ENCODE measurements around the gene SLC35F1. TPM values are rescaled to one million over a fixed set of nuclear protein-coding genes. Genes with fewer than 3 reads are reported as not detected.

The SLC35F1 gene
- total and polyA plus RNA-seq, 8 donors: 0.18 to 4.0 (median 3.4) TPM

DNA sequence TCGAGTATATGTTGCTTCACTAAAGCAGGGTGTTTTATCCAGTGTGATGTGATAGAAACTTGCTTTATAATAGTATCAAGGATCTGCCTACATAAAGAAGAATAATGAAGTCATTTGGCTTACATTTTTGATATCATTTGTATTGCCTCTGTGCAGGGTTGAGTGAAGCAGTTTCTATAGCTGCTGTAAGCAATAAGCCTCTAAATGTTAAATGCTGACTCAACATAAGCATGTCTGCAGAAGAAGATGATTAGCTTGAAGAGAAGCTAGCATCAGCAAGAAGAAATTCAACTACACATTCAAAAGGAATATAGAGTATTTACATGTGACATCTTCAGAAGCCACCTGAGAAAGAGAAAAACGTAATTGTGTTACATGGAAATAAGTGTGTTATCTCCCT, 17.6 kb downstream of the SLC35F1 start:
- no peak overlapping the region for H3K27ac ChIP-seq
- TF ChIP-seq, protein P1, sequence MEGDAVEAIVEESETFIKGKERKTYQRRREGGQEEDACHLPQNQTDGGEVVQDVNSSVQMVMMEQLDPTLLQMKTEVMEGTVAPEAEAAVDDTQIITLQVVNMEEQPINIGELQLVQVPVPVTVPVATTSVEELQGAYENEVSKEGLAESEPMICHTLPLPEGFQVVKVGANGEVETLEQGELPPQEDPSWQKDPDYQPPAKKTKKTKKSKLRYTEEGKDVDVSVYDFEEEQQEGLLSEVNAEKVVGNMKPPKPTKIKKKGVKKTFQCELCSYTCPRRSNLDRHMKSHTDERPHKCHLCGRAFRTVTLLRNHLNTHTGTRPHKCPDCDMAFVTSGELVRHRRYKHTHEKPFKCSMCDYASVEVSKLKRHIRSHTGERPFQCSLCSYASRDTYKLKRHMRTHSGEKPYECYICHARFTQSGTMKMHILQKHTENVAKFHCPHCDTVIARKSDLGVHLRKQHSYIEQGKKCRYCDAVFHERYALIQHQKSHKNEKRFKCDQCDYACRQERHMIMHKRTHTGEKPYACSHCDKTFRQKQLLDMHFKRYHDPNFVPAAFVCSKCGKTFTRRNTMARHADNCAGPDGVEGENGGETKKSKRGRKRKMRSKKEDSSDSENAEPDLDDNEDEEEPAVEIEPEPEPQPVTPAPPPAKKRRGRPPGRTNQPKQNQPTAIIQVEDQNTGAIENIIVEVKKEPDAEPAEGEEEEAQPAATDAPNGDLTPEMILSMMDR (IDR thresholded peaks at IDR 0.05): no peak
- H3K27me3 ChIP-seq: peaks cover 6 to 18% of the 10 kb centered on the region in 2 donors
- peaks cover 0 to 15% of the 10 kb centered on the region in 2 donors for H3K9me3 ChIP-seq
- intact Hi-C loops (cut with DNase I): no loop called here
- no peaks in the 10 kb centered on the region for H3K36me3 ChIP-seq
- ATAC-seq (no peak), DNase-seq (no peak)
- peaks cover 0 to 3% of the 10 kb centered on the region in 2 donors for H3K4me1 ChIP-seq
- no peak overlapping the region for H3K4me3 ChIP-seq

DNA sequence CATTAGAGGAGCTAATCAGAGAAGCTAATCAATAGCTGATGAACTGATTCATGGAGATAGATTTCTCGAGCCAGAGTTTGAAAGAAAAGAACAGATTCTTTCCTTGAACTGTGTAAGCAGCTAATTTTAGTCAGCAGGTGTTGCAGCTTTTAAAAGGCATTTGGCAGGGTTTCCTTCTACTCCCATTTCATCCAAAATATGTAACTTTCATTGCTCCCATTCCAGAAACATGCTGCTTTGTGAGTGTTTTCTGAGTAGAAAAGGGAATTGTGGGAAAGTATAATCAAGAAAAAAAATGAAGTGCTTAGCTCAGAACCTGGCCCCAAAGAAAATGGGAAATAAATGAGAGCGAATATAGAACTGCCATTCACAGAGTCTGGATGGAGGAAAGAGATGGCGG, 20.8 kb downstream of the SLC35F1 start:
- Histone ChIP-seq H3K27me3 (no peaks in the 10 kb centered on the region), H3K4me3 (no peak overlapping the region), H3K27ac (no peak overlapping the region), H3K4me1 (no peaks in the 10 kb centered on the region), H3K36me3 (no peaks in the 10 kb centered on the region), H3K9me3 (peaks cover 0 to 19% of the 10 kb centered on the region in 2 donors)
- ATAC-seq: no peak
- TF ChIP-seq, protein P1 (IDR thresholded peaks at IDR 0.05): no peak
- intact Hi-C loops (cut with DNase I): no loop called here
- no peak for DNase-seq

DNA sequence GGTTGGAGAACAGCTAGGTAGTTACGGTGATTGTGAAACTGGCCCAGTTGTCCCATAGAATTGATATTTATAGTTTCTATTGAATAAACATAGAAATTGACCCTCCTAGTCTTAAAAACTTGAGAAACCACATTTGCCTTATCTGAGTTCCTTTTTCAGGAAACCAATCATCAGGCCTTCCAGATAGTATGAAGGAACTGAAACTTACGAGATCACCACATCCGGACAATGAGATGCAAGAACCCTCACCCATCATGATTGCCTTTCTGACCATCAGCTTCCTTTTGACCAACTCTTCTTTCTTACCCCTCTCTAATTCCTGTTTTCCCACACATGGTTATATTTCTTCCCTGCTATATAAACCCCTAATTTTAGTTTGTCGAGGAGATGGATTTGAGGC, 21.8 kb downstream of the SLC35F1 start:
- Histone ChIP-seq H3K27me3 (no peaks in the 10 kb centered on the region), H3K4me1 (no peaks in the 10 kb centered on the region), H3K4me3 (no peak overlapping the region), H3K27ac (no peak overlapping the region), H3K9me3 (peaks cover 0 to 19% of the 10 kb centered on the region in 2 donors), H3K36me3 (no peaks in the 10 kb centered on the region)
- DNase-seq: no peak
- TF ChIP-seq, protein P1 (IDR thresholded peaks at IDR 0.05): no peak
- intact Hi-C loops (cut with DNase I): no loop called here
- no peak for ATAC-seq

DNA sequence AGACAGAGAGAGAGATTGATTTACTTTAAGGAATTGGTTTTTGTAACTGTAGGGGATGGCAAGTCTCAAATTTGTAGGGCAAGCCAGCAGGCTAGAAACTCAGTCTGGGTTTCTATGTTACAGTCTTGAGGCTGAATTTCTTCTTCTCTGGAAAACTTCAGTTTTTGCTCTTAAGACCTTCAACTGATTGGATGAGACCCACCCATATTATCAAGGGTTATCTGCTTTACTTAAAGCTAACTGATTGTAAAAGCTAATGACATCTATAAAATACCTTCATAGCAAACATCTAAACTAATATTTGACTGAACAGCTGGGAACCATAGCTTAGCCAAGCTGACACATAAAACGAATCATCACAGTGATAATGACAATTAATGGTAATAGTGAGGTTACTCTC, 22.4 kb downstream of the SLC35F1 start:
- Histone ChIP-seq H3K27me3 (no peaks in the 10 kb centered on the region), H3K4me3 (no peak overlapping the region), H3K9me3 (peaks cover 0 to 19% of the 10 kb centered on the region in 2 donors), H3K27ac (no peak overlapping the region), H3K4me1 (no peaks in the 10 kb centered on the region), H3K36me3 (no peaks in the 10 kb centered on the region)
- DNase-seq (no peak), ATAC-seq (no peak)
- intact Hi-C loops (cut with DNase I): no loop called here
- TF ChIP-seq, protein P1 (IDR thresholded peaks at IDR 0.05): no peak

DNA sequence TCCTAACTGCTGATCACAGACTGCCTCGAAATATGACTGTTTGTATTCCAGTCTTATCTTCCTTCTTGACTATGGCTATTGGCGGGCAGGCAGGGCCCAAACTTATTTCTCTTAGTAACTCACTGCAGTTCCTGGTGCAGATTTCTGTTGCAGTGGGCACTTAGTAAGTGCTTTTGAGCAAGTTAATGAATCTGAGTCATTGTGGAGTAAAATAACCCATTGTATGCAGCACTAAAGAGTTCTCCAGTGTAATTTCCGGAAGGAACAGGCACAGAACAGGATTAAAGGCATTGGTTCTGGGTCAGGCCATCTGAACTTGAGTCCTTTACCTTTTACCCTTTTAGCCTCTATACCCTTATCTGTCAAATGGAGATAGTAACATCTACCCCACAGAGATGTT, 23.6 kb downstream of the SLC35F1 start:
- intact Hi-C loops (cut with DNase I): no loop called here
- Histone ChIP-seq H3K27me3 (no peaks in the 10 kb centered on the region), H3K27ac (no peak overlapping the region), H3K4me3 (no peak overlapping the region), H3K36me3 (no peaks in the 10 kb centered on the region), H3K9me3 (peaks cover 0 to 19% of the 10 kb centered on the region in 2 donors), H3K4me1 (no peaks in the 10 kb centered on the region)
- DNase-seq: no peak
- TF ChIP-seq, protein P1 (IDR thresholded peaks at IDR 0.05): no peak
- no peak for ATAC-seq
